Measurements from ENCODE around the gene CHODL.

CHODL gene

GRCh38 chr21:18244671-18245463, at the start of gene CHODL:
Gene CHODL (plus strand): TSS chr21:18244833. CDS start chr21:18245224, 391 bp downstream.
- H3K4me1 ChIP-seq (ENCODE audit: insufficient read depth, low read length) = no peaks in the 10 kb centered on the region
- H3K4me3 ChIP-seq (ENCODE audit: low read length) = peak within 1 kb of the TSS; percentile 71
- H3K9ac ChIP-seq (ENCODE audit: low read depth, low read length) = peak within 1 kb of the TSS; percentile 23; the same call in 1 of the 2 replicates
- no peaks in the 10 kb centered on the region for H3K9me3 ChIP-seq (ENCODE audit: insufficient read depth, low read depth, low read length)
- no peaks in the 10 kb centered on the region for H3K36me3 ChIP-seq (ENCODE audit: insufficient read depth, low read depth, low read length)
- H3K27me3 ChIP-seq (ENCODE audit: insufficient read depth, low read length) = peaks cover 58% of the 10 kb centered on the region
- no peak within 1 kb of the TSS for H3K27ac ChIP-seq (ENCODE audit: low read length)

- Histone ChIP-seq H3K4me1 (ENCODE audit: insufficient read depth, low read length) (no peaks in the 10 kb centered on the region), H3K9ac (ENCODE audit: low read depth, low read length) (no peak overlapping the region), H3K9me3 (ENCODE audit: insufficient read depth, low read depth, low read length) (no peaks in the 10 kb centered on the region), H3K4me3 (ENCODE audit: low read length) (no peak overlapping the region), H3K36me3 (ENCODE audit: insufficient read depth, low read depth, low read length) (no peaks in the 10 kb centered on the region), H3K27me3 (ENCODE audit: insufficient read depth, low read length) (no peaks in the 10 kb centered on the region), H3K27ac (ENCODE audit: low read length) (no peak overlapping the region)
Observed at GRCh38 chr21:18204931-18205330, 39.7 kb upstream of the CHODL start.

- no peak overlapping the region for H3K27ac ChIP-seq (ENCODE audit: low read length)
- H3K4me1 ChIP-seq (ENCODE audit: insufficient read depth, low read length) = no peaks in the 10 kb centered on the region
- no peaks in the 10 kb centered on the region for H3K36me3 ChIP-seq (ENCODE audit: insufficient read depth, low read depth, low read length)
- H3K9me3 ChIP-seq (ENCODE audit: insufficient read depth, low read depth, low read length) = peaks cover 18% of the 10 kb centered on the region
- no peak overlapping the region for H3K9ac ChIP-seq (ENCODE audit: low read depth, low read length)
- no peaks in the 10 kb centered on the region for H3K27me3 ChIP-seq (ENCODE audit: insufficient read depth, low read length)
- H3K4me3 ChIP-seq (ENCODE audit: low read length) = no peak overlapping the region
Observed at GRCh38 chr21:18218331-18218730, 26.3 kb upstream of the CHODL start.

- Histone ChIP-seq H3K27ac (ENCODE audit: low read length) (no peak overlapping the region), H3K36me3 (ENCODE audit: insufficient read depth, low read depth, low read length) (no peaks in the 10 kb centered on the region), H3K9ac (ENCODE audit: low read depth, low read length) (no peak overlapping the region), H3K4me3 (ENCODE audit: low read length) (no peak overlapping the region), H3K9me3 (ENCODE audit: insufficient read depth, low read depth, low read length) (peaks cover 18% of the 10 kb centered on the region), H3K4me1 (ENCODE audit: insufficient read depth, low read length) (no peaks in the 10 kb centered on the region), H3K27me3 (ENCODE audit: insufficient read depth, low read length) (no peaks in the 10 kb centered on the region)
Observed at GRCh38 chr21:18220498-18220897, 24.1 kb upstream of the CHODL start.

GRCh38 chr21:18222346-18222745, 22.3 kb upstream of the CHODL start:
- H3K27me3 ChIP-seq (ENCODE audit: insufficient read depth, low read length) = no peaks in the 10 kb centered on the region
- peaks cover 10% of the 10 kb centered on the region for H3K9me3 ChIP-seq (ENCODE audit: insufficient read depth, low read depth, low read length)
- no peak overlapping the region for H3K9ac ChIP-seq (ENCODE audit: low read depth, low read length)
- H3K4me1 ChIP-seq (ENCODE audit: insufficient read depth, low read length) = no peaks in the 10 kb centered on the region
- no peak overlapping the region for H3K4me3 ChIP-seq (ENCODE audit: low read length)
- no peaks in the 10 kb centered on the region for H3K36me3 ChIP-seq (ENCODE audit: insufficient read depth, low read depth, low read length)
- no peak overlapping the region for H3K27ac ChIP-seq (ENCODE audit: low read length)

GRCh38 chr21:18228060-18228739, 16.4 kb upstream of the CHODL start:
- Histone ChIP-seq H3K36me3 (ENCODE audit: insufficient read depth, low read depth, low read length) (no peaks in the 10 kb centered on the region), H3K9ac (ENCODE audit: low read depth, low read length) (no peak overlapping the region), H3K4me3 (ENCODE audit: low read length) (no peak overlapping the region), H3K9me3 (ENCODE audit: insufficient read depth, low read depth, low read length) (no peaks in the 10 kb centered on the region), H3K27me3 (ENCODE audit: insufficient read depth, low read length) (no peaks in the 10 kb centered on the region), H3K4me1 (ENCODE audit: insufficient read depth, low read length) (no peaks in the 10 kb centered on the region), H3K27ac (ENCODE audit: low read length) (no peak overlapping the region)

GRCh38 chr21:18235545-18235944, 9.1 kb upstream of the CHODL start:
- no peaks in the 10 kb centered on the region for H3K9me3 ChIP-seq (ENCODE audit: insufficient read depth, low read depth, low read length)
- H3K9ac ChIP-seq (ENCODE audit: low read depth, low read length) = no peak overlapping the region
- no peaks in the 10 kb centered on the region for H3K4me1 ChIP-seq (ENCODE audit: insufficient read depth, low read length)
- H3K4me3 ChIP-seq (ENCODE audit: low read length) = no peak overlapping the region
- H3K27ac ChIP-seq (ENCODE audit: low read length) = no peak overlapping the region
- H3K27me3 ChIP-seq (ENCODE audit: insufficient read depth, low read length) = no peaks in the 10 kb centered on the region
- H3K36me3 ChIP-seq (ENCODE audit: insufficient read depth, low read depth, low read length) = no peaks in the 10 kb centered on the region

- Histone ChIP-seq H3K27ac (ENCODE audit: low read length) (no peak overlapping the region), H3K9ac (ENCODE audit: low read depth, low read length) (peak overlapping the region; percentile 23; the same call in 1 of the 2 replicates), H3K36me3 (ENCODE audit: insufficient read depth, low read depth, low read length) (no peaks in the 10 kb centered on the region), H3K27me3 (ENCODE audit: insufficient read depth, low read length) (peaks cover 58% of the 10 kb centered on the region), H3K4me1 (ENCODE audit: insufficient read depth, low read length) (no peaks in the 10 kb centered on the region), H3K4me3 (ENCODE audit: low read length) (peak overlapping the region; percentile 71), H3K9me3 (ENCODE audit: insufficient read depth, low read depth, low read length) (no peaks in the 10 kb centered on the region)
Observed at GRCh38 chr21:18245464-18245967, 883 bp downstream of the CHODL start.

- Histone ChIP-seq H3K4me3 (ENCODE audit: low read length) (no peak overlapping the region), H3K9me3 (ENCODE audit: insufficient read depth, low read depth, low read length) (no peaks in the 10 kb centered on the region), H3K36me3 (ENCODE audit: insufficient read depth, low read depth, low read length) (no peaks in the 10 kb centered on the region), H3K27ac (ENCODE audit: low read length) (no peak overlapping the region), H3K27me3 (ENCODE audit: insufficient read depth, low read length) (peaks cover 47% of the 10 kb centered on the region), H3K4me1 (ENCODE audit: insufficient read depth, low read length) (no peaks in the 10 kb centered on the region), H3K9ac (ENCODE audit: low read depth, low read length) (no peak overlapping the region)
Observed at GRCh38 chr21:18248171-18248570, 3.5 kb downstream of the CHODL start.

GRCh38 chr21:18249672-18250071, 5.0 kb downstream of the CHODL start:
- no peaks in the 10 kb centered on the region for H3K9me3 ChIP-seq (ENCODE audit: insufficient read depth, low read depth, low read length)
- no peaks in the 10 kb centered on the region for H3K4me1 ChIP-seq (ENCODE audit: insufficient read depth, low read length)
- H3K27ac ChIP-seq (ENCODE audit: low read length) = no peak overlapping the region
- H3K4me3 ChIP-seq (ENCODE audit: low read length) = no peak overlapping the region
- H3K27me3 ChIP-seq (ENCODE audit: insufficient read depth, low read length) = peaks cover 32% of the 10 kb centered on the region
- no peaks in the 10 kb centered on the region for H3K36me3 ChIP-seq (ENCODE audit: insufficient read depth, low read depth, low read length)
- no peak overlapping the region for H3K9ac ChIP-seq (ENCODE audit: low read depth, low read length)

- no peaks in the 10 kb centered on the region for H3K9me3 ChIP-seq (ENCODE audit: insufficient read depth, low read depth, low read length)
- no peak overlapping the region for H3K4me3 ChIP-seq (ENCODE audit: low read length)
- peaks cover 18% of the 10 kb centered on the region for H3K27me3 ChIP-seq (ENCODE audit: insufficient read depth, low read length)
- H3K27ac ChIP-seq (ENCODE audit: low read length) = no peak overlapping the region
- H3K36me3 ChIP-seq (ENCODE audit: insufficient read depth, low read depth, low read length) = no peaks in the 10 kb centered on the region
- no peaks in the 10 kb centered on the region for H3K4me1 ChIP-seq (ENCODE audit: insufficient read depth, low read length)
- H3K9ac ChIP-seq (ENCODE audit: low read depth, low read length) = no peak overlapping the region
Observed at GRCh38 chr21:18251065-18251464, 6.4 kb downstream of the CHODL start.

- no peak overlapping the region for H3K9ac ChIP-seq (ENCODE audit: low read depth, low read length)
Observed at GRCh38 chr21:18252256-18252655, 7.6 kb downstream of the CHODL start.

More at GRCh38 chr21:18252256-18252655, 7.6 kb downstream of the CHODL start:
- Histone ChIP-seq H3K9me3 (ENCODE audit: insufficient read depth, low read depth, low read length) (no peaks in the 10 kb centered on the region), H3K4me3 (ENCODE audit: low read length) (no peak overlapping the region), H3K27ac (ENCODE audit: low read length) (no peak overlapping the region), H3K4me1 (ENCODE audit: insufficient read depth, low read length) (no peaks in the 10 kb centered on the region), H3K27me3 (ENCODE audit: insufficient read depth, low read length) (0 out of 2 replicates have a peak, but pooled peaks cover 7% of the 10 kb centered on the region), H3K36me3 (ENCODE audit: insufficient read depth, low read depth, low read length) (no peaks in the 10 kb centered on the region)
